ENCODE measurements around the gene KCTD6. TPM values are rescaled to one million over a fixed set of nuclear protein-coding genes. Genes with fewer than 3 reads are reported as not detected.

Gene KCTD6
- total and polyA plus RNA-seq, 9 donors, result 10.3 to 15.7 (median 12.1) TPM

DNA sequence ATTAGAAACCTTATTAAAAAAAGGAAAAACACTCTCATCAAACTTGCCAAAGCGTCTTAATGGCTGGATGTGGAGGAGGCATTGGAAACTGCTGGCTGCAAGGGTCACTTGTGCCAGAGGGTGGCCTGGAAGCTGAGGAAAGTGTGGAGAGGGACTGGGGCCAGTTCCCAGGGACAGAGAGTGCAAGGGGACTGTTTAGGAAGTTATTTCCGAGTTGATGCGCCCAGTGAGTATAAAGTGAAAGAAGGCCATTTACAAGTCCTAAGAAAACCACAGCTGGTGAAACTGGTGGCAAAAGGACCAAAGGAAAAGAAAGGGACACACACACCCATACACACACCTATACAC lies 7.2 kb upstream of the KCTD6 start:
- H3K4me3 ChIP-seq (ENCODE audit: low read length), result no peak overlapping the region
- peaks cover 3% of the 10 kb centered on the region for H3K9me3 ChIP-seq (replicated peaks; ENCODE audit: control insufficient read depth, low read depth, low read length)
- 45% methylated on average over 2 of the region's 3 CpGs for WGBS (ENCODE audit: insufficient coverage)
- H3K36me3 ChIP-seq (ENCODE audit: control insufficient read depth, insufficient read depth, low read length), result no peaks in the 10 kb centered on the region
- H3K4me1 ChIP-seq (ENCODE audit: control insufficient read depth, insufficient read depth, low read length), result peaks cover 5% of the 10 kb centered on the region
- peaks cover 3% of the 10 kb centered on the region for H3K27me3 ChIP-seq (ENCODE audit: control insufficient read depth, insufficient read depth, low read length)
- DNase-seq, result no peak
- no peak overlapping the region for H3K27ac ChIP-seq (ENCODE audit: low read length)

DNA sequence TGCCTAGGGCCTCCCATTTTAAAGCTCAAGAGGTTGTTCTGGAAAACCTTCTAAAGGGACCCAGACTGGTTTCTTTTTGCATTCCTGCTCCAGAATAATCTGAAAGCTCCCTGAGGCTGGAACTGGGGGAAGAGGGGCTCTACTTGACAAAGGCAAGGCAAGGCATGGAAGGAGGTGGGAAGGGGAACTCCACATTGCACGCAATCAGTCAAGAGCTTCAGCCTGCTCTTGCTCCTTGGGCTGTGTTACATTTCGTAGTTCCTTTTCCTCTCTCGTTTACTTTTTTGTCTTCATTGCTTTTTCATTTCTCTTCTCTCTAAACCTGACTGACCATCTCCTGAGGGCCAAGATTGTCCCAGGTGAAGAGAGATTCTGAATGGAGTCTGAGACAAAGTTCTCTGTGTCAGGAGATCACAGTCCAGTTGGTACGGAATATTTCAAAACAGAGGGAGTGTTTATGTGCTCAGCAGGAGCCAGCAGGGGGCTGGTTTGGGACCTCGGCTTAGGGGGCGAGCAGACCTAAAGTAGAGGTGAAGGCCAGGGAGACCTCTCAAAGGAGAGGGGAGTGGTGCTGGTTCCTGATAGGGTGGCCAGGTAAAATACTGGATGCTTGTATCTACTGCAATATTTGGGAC lies 6.0 kb upstream of the KCTD6 start:
- DNase-seq, result no peak
- peaks cover 3% of the 10 kb centered on the region for H3K27me3 ChIP-seq (ENCODE audit: control insufficient read depth, insufficient read depth, low read length)
- H3K27ac ChIP-seq (ENCODE audit: low read length), result no peak overlapping the region
- no peak overlapping the region for H3K4me3 ChIP-seq (ENCODE audit: low read length)
- H3K4me1 ChIP-seq (ENCODE audit: control insufficient read depth, insufficient read depth, low read length), result peaks cover 6% of the 10 kb centered on the region
- H3K36me3 ChIP-seq (ENCODE audit: control insufficient read depth, insufficient read depth, low read length), result no peaks in the 10 kb centered on the region
- no peaks in the 10 kb centered on the region for H3K9me3 ChIP-seq (replicated peaks; ENCODE audit: control insufficient read depth, low read depth, low read length)
- WGBS (ENCODE audit: insufficient coverage), result 77% methylated on average over 3 of the region's 6 CpGs

DNA sequence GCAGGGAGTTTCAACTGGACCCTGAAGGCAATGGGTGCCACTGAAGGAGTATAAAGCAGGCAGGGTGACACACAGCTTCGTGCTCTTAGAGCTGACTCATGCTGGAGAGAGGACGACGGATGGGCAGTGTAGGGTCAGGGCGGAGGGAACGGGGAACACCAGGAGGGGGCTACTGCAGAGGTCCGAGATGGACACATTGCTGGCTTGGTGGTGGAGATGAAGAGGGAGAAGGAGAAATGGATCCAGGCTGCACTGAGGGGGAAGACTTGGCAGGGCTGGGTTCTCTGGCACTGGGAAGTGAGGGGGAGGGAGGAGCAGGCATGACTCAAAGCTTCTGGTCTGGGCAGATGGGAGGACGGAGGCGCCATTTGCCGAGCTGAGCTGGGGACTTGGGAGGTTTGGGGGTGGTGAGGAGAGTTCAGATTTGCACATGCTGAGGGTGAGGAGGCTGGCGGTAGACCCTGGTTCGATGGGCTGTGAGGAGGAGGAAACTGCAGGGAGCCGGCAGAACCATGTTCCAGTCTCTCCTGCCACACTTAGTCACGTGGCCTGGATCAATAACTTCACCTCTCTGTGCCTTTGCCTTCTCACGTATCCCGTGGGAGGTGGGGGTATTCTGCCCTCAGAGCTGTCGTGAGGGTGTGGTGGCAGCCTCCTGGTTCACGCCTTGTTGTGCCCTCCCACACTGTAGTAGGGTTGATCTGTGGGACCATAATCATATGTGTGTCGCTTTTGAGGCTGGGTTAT lies 4.6 kb upstream of the KCTD6 start:
- WGBS (ENCODE audit: insufficient coverage), result 68% methylated on average over 14 of the region's 18 CpGs
- H3K36me3 ChIP-seq (ENCODE audit: control insufficient read depth, insufficient read depth, low read length), result no peaks in the 10 kb centered on the region
- H3K27ac ChIP-seq (ENCODE audit: low read length), result no peak overlapping the region
- DNase-seq, result no peak
- H3K9me3 ChIP-seq (replicated peaks; ENCODE audit: control insufficient read depth, low read depth, low read length), result no peaks in the 10 kb centered on the region
- H3K4me3 ChIP-seq (ENCODE audit: low read length), result no peak overlapping the region
- peaks cover 3% of the 10 kb centered on the region for H3K27me3 ChIP-seq (ENCODE audit: control insufficient read depth, insufficient read depth, low read length)
- H3K4me1 ChIP-seq (ENCODE audit: control insufficient read depth, insufficient read depth, low read length), result peaks cover 11% of the 10 kb centered on the region

GRCh38 chr3:58488967-58489366 lies 2.9 kb upstream of the KCTD6 start:
- Histone ChIP-seq H3K27ac (ENCODE audit: low read length) (no peak overlapping the region), H3K4me3 (ENCODE audit: low read length) (no peak overlapping the region), H3K9me3 (replicated peaks; ENCODE audit: control insufficient read depth, low read depth, low read length) (no peaks in the 10 kb centered on the region), H3K36me3 (ENCODE audit: control insufficient read depth, insufficient read depth, low read length) (no peaks in the 10 kb centered on the region), H3K4me1 (ENCODE audit: control insufficient read depth, insufficient read depth, low read length) (peaks cover 20% of the 10 kb centered on the region), H3K27me3 (ENCODE audit: control insufficient read depth, insufficient read depth, low read length) (peaks cover 3% of the 10 kb centered on the region)
- no CpG with 5 or more reads among the region's 2 CpGs for WGBS (ENCODE audit: insufficient coverage)
- DNase-seq, result no peak

GRCh38 chr3:58490860-58491501 lies 915 bp upstream of the KCTD6 start:
- WGBS (ENCODE audit: insufficient coverage), result 56% methylated on average over 17 of the region's 19 CpGs
- peak; percentile 30 for DNase-seq
- Histone ChIP-seq H3K4me1 (ENCODE audit: control insufficient read depth, insufficient read depth, low read length) (peaks cover 14% of the 10 kb centered on the region), H3K4me3 (ENCODE audit: low read length) (peak overlapping the region; percentile 42), H3K27me3 (ENCODE audit: control insufficient read depth, insufficient read depth, low read length) (peaks cover 3% of the 10 kb centered on the region), H3K36me3 (ENCODE audit: control insufficient read depth, insufficient read depth, low read length) (no peaks in the 10 kb centered on the region), H3K9me3 (replicated peaks; ENCODE audit: control insufficient read depth, low read depth, low read length) (no peaks in the 10 kb centered on the region), H3K27ac (ENCODE audit: low read length) (peak overlapping the region; percentile 83)

DNA sequence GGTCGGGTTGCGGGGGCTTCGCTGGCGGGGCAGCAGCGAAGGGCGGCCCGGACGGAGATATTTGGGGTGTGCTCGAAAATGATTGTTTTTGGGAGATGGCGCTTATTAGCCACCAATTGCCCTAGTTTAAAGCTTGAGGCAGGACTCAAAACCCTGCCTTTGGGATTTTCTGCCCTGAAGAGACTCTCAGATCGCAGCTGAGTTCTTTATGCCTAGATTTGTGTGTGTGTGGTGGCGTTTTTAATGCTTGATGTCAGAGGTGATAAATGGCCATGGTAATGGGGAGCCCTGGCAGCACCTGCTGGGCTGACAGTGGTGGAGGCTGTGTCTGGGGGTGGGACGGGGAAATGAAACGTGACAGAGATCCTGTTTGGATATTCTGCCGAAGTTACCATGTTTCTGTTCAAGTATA lies 604 bp downstream of the KCTD6 start:
- peak overlapping the region; percentile 76 for H3K27ac ChIP-seq (ENCODE audit: low read length)
- WGBS (ENCODE audit: insufficient coverage), result 0% methylated on average over 13 of the region's 15 CpGs
- peak overlapping the region; percentile 72 for H3K4me3 ChIP-seq (ENCODE audit: low read length)
- H3K9me3 ChIP-seq (replicated peaks; ENCODE audit: control insufficient read depth, low read depth, low read length), result no peaks in the 10 kb centered on the region
- no peaks in the 10 kb centered on the region for H3K27me3 ChIP-seq (ENCODE audit: control insufficient read depth, insufficient read depth, low read length)
- H3K4me1 ChIP-seq (ENCODE audit: control insufficient read depth, insufficient read depth, low read length), result peaks cover 14% of the 10 kb centered on the region
- H3K36me3 ChIP-seq (ENCODE audit: control insufficient read depth, insufficient read depth, low read length), result no peaks in the 10 kb centered on the region
- DNase-seq, result peak; percentile 41

DNA sequence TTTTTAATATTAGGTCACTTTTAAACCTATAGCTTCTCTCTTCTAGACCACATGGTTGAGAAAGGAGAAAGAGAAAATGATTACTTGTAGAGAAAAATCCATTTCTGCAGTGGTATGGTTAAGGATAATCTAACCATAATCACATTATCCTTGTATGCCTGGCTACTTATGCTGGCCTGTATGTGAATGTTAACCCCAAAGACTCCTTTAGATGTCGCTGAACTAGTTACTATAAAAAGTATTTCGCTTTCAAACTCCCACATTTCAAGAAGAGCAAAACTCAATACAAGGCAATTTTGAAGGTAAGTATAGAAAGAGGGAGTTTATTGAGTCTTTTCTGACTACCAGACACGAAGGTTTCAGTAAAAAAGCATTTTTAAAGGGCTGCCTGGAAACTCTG lies 2.2 kb downstream of the KCTD6 start:
- Histone ChIP-seq H3K4me3 (ENCODE audit: low read length) (no peak overlapping the region), H3K36me3 (ENCODE audit: control insufficient read depth, insufficient read depth, low read length) (no peaks in the 10 kb centered on the region), H3K27ac (ENCODE audit: low read length) (no peak overlapping the region), H3K4me1 (ENCODE audit: control insufficient read depth, insufficient read depth, low read length) (peaks cover 14% of the 10 kb centered on the region), H3K27me3 (ENCODE audit: control insufficient read depth, insufficient read depth, low read length) (no peaks in the 10 kb centered on the region), H3K9me3 (replicated peaks; ENCODE audit: control insufficient read depth, low read depth, low read length) (no peaks in the 10 kb centered on the region)
- whole genome bisulfite sequencing (ENCODE audit: insufficient coverage), result no CpG with 5 or more reads among the region's 3 CpGs
- no peak for DNase-seq

- H3K27ac ChIP-seq (ENCODE audit: low read length), result no peak overlapping the region
- H3K4me3 ChIP-seq (ENCODE audit: low read length), result no peak overlapping the region
- no peaks in the 10 kb centered on the region for H3K27me3 ChIP-seq (ENCODE audit: control insufficient read depth, insufficient read depth, low read length)
- no peak for DNase-seq
- H3K36me3 ChIP-seq (ENCODE audit: control insufficient read depth, insufficient read depth, low read length), result peaks cover 3% of the 10 kb centered on the region
- H3K9me3 ChIP-seq (replicated peaks; ENCODE audit: control insufficient read depth, low read depth, low read length), result no peaks in the 10 kb centered on the region
- H3K4me1 ChIP-seq (ENCODE audit: control insufficient read depth, insufficient read depth, low read length), result peaks cover 14% of the 10 kb centered on the region
- no CpG with 5 or more reads among the region's 3 CpGs for WGBS (ENCODE audit: insufficient coverage)
These were observed 3.2 kb downstream of the KCTD6 start for GRCh38 chr3:58495101-58495500.

- WGBS (ENCODE audit: insufficient coverage), result 22% methylated on average over 2 of the region's 5 CpGs
- Histone ChIP-seq H3K9me3 (replicated peaks; ENCODE audit: control insufficient read depth, low read depth, low read length) (no peaks in the 10 kb centered on the region), H3K27ac (ENCODE audit: low read length) (no peak overlapping the region), H3K4me1 (ENCODE audit: control insufficient read depth, insufficient read depth, low read length) (peaks cover 10% of the 10 kb centered on the region), H3K36me3 (ENCODE audit: control insufficient read depth, insufficient read depth, low read length) (peaks cover 9% of the 10 kb centered on the region), H3K4me3 (ENCODE audit: low read length) (no peak overlapping the region), H3K27me3 (ENCODE audit: control insufficient read depth, insufficient read depth, low read length) (no peaks in the 10 kb centered on the region)
- no peak for DNase-seq
These were observed 4.4 kb downstream of the KCTD6 start for GRCh38 chr3:58496206-58496857.

DNA sequence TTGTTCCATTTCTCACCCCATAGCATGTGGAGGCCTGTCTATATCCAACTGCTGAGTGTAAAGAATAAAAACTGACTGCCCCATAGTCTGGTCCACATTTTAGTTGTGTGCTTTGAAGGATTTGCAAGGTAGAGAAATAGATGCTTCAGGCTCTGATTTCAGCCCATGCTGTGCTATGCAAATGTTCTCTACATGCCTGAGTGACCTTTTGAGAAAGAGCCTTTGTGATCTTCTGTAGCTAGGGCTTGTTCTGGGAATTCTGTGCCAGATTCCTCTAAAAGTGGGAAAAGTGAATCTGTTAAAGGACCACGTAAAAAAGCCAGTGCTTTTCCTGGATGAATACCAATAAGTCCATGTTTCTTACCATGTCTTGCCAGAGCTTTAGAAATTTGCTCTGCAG lies 5.2 kb downstream of the KCTD6 start:
- WGBS (ENCODE audit: insufficient coverage), result no CpG with 5 or more reads among the region's 1 CpG
- Histone ChIP-seq H3K4me1 (ENCODE audit: control insufficient read depth, insufficient read depth, low read length) (peaks cover 9% of the 10 kb centered on the region), H3K36me3 (ENCODE audit: control insufficient read depth, insufficient read depth, low read length) (peaks cover 13% of the 10 kb centered on the region), H3K9me3 (replicated peaks; ENCODE audit: control insufficient read depth, low read depth, low read length) (no peaks in the 10 kb centered on the region), H3K27me3 (ENCODE audit: control insufficient read depth, insufficient read depth, low read length) (no peaks in the 10 kb centered on the region), H3K27ac (ENCODE audit: low read length) (no peak overlapping the region), H3K4me3 (ENCODE audit: low read length) (no peak overlapping the region)
- no peak for DNase-seq
